Uterus (tissue), 4 donors: ENCODE results near the gene MST1R. TPM values are rescaled to one million over a fixed set of nuclear protein-coding genes. Genes with fewer than 3 reads are reported as not detected.

ENCODE experiments used
- DNase-seq, 2 donors: peaks; one replicate each; pipeline ENCODE4 v3.0.0-alpha.2; 2019 to 2020
- H3K27ac ChIP-seq, 2 donors: fragments of 200-600 bp; sonication (generic); 1 replicate in 1 of 2; 2 replicates in 1 of 2; pipeline ENCODE4 v1.5.1; 2016 to 2018
- H3K27me3 ChIP-seq, 2 donors: fragments of 200-600 bp; sonication (generic); one replicate each; pipeline ENCODE4 v1.5.1; 2018 to 2019; ENCODE audit warnings: control low read depth in 1 of 2
- H3K36me3 ChIP-seq, 2 donors: fragments of 200-600 bp; sonication (generic); one replicate each; pipeline ENCODE4 v1.5.1; 2019; ENCODE audit warnings: control low read depth in 1 of 2
- H3K4me1 ChIP-seq, 2 donors: fragments of 200-600 bp; sonication (generic); one replicate each; pipeline ENCODE4 v1.5.1; 2018 to 2019; ENCODE audit warnings: control low read depth in 1 of 2
- H3K4me3 ChIP-seq, 2 donors: fragments of 200-600 bp; sonication (generic); 1 replicate in 1 of 2; 2 replicates in 1 of 2; pipeline ENCODE4 v1.5.1; 2018 to 2019; ENCODE audit warnings: mild to moderate bottlenecking in 1 of 2
- H3K9me3 ChIP-seq, 2 donors: fragments of 200-600 bp; sonication (generic); one replicate each; pipeline ENCODE4 v1.5.1; 2019; ENCODE audit warnings: control low read depth in 1 of 2
- CTCF ChIP-seq, 4 experiments: fragments of 200-600 bp in 2 of 4; fragments of 450-650 bp in 2 of 4; sonication (generic) in 2 of 4; IDR thresholded peaks; one replicate each; pipeline ENCODE4 v1.5.1; 2016 to 2019; ENCODE audit warnings: antibody characterized with exemption in 4 of 4, mild to moderate bottlenecking in 2 of 4, moderate library complexity in 1 of 4
- POLR2A ChIP-seq, 2 donors: fragments of 450-650 bp; IDR thresholded peaks; one replicate each; pipeline ENCODE4 v1.6.1; 2016; ENCODE audit warnings: antibody characterized with exemption in 2 of 2, mild to moderate bottlenecking in 1 of 2, moderate library complexity in 1 of 2
- intact Hi-C: fragments of 100-400 bp; cut with DNase I; formaldehyde crosslinking; loops from one replicate; pipeline ENCODE4 v1.15.1; 2023; ENCODE audit warnings: low total_unique reads
- total RNA-seq, 4 donors: library from RNA; depleted of rRNA in 3 of 4; stranded (reverse); fragments of >200 nt in 3 of 4; gene quantifications; one replicate each; pipeline versions ENCODE4 v1.1.0 to v1.2.4, GENCODE V29; 2014 to 2023
- donor health status: DM: yes; HTN: yes; CAD: no.

MST1R gene
- total RNA-seq, 4 donors from 2014 or later = under 0.01 to 4.9 (median 1.5) TPM

- H3K9me3 ChIP-seq = no peaks in the 10 kb centered on the region
- DNase-seq = no peak
- H3K36me3 ChIP-seq = no peaks in the 10 kb centered on the region
- no peak overlapping the region for H3K4me3 ChIP-seq
- H3K27me3 ChIP-seq = peaks cover 6 to 12% of the 10 kb centered on the region in 2 donors
- no peak overlapping the region for H3K27ac ChIP-seq
- no peak for TF ChIP-seq CTCF (IDR thresholded peaks at IDR 0.05)
- TF ChIP-seq POLR2A (IDR thresholded peaks at IDR 0.05) = no peak
- H3K4me1 ChIP-seq = peaks cover 0 to 10% of the 10 kb centered on the region in 2 donors
- intact Hi-C loops = no loop called here
Measured at GRCh38 chr3:49865198-49865784, 38.4 kb downstream of the MST1R start.

GRCh38 chr3:49864505-49864904 lies 39.2 kb downstream of the MST1R start:
- Histone ChIP-seq H3K9me3 (no peaks in the 10 kb centered on the region), H3K4me1 (peaks cover 0 to 6% of the 10 kb centered on the region in 2 donors), H3K27me3 (peaks cover 6 to 11% of the 10 kb centered on the region in 2 donors), H3K27ac (no peak overlapping the region), H3K36me3 (no peaks in the 10 kb centered on the region), H3K4me3 (no peak overlapping the region)
- intact Hi-C loops = no loop called here
- TF ChIP-seq CTCF (IDR thresholded peaks at IDR 0.05) = no peak
- TF ChIP-seq POLR2A (IDR thresholded peaks at IDR 0.05) = no peak
- no peak for DNase-seq

DNA sequence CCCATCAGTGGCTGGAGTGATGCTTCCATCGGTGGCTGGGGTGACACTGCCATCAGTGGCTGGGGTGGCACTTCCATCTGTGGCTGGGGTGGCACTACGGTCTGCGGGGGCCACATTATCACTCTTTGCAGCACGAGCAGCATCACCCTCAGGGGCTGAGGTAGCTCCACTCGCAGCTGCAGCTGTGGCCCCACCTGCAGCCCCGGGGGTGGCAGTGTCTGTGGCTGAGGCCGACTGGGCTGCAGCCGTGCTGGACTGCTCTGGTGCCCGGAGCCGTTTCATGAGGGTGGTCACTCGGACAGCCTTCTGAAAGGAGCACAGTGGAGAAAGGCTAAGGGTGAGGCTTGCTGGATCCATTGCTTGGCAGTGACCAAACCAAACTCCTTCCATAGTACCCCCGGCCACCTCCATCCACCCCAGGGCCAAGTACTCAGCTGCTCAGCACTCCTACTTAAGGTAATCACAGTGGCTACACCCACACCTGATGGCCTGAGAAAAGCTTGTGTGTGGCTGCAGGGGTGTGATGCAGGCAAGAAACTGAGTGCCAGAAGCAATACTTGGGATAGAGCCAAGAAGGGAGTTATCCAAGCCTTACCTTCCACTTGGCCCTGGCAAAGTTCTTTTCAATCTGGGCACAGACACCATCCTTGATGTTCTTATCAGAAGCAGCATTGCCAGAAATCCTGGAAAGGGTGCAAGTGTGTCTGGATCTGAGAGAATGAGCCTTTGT lies 43.9 kb downstream of the MST1R start:
- H3K4me3 ChIP-seq = no peak overlapping the region
- no peak for TF ChIP-seq CTCF (IDR thresholded peaks at IDR 0.05)
- TF ChIP-seq POLR2A (IDR thresholded peaks at IDR 0.05) = no peak
- no peak for DNase-seq
- peaks cover 0 to 4% of the 10 kb centered on the region in 2 donors for H3K4me1 ChIP-seq
- no peaks in the 10 kb centered on the region for H3K36me3 ChIP-seq
- H3K27ac ChIP-seq = no peak overlapping the region
- H3K27me3 ChIP-seq = no peaks in the 10 kb centered on the region
- intact Hi-C loops = no loop called here
- H3K9me3 ChIP-seq = no peaks in the 10 kb centered on the region

DNA sequence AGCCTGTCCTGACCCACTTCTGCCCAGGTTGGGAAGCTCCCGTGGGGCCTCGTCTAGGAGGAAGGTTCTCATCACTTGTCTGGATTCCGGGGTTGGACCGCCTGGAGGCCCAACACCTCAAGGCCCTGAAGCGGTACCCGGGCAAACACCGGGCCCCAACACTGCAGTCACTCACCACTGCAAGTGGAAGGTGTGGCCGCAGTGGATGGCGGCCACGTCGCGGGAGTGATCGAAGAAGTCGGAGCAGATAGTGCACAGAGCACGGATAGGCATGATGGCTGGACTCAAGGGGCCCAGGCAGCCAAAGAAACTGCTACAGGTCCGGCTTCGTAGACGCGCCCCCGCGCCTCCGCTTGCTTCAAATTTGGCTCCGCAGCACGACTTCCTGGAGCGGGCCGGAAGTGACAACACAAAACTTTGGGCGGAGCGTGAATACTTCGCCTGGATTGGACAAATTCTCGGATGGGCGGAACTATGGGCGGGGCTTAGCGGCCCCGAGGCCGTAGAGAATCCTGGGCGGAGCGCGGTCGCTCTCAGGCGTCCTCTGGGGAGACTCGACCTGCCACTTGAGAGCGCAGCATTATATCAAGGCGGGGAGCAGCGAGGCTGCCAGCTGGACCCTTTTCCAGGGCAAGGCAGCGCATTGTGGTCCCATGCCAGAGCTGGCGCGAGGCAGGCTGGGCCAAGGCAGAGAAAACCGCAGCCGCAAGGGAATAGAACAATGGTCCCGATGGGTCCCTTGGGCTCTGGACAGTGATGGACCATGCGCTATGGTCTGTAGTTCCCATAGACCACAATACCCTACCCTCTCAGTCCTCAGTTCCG lies 47.3 kb downstream of the MST1R start, which contains the start of gene TRAIP:
Gene TRAIP (minus strand): TSS at position 384 of the 825 bp plus-strand sequence. CDS start 111 bp downstream, at position 273.
- intact Hi-C loops = no loop called here
- Histone ChIP-seq H3K4me3 (peak within 1 kb of the TSS; percentile 54 to 58), H3K9me3 (no peaks in the 10 kb centered on the region), H3K27me3 (no peaks in the 10 kb centered on the region), H3K36me3 (no peaks in the 10 kb centered on the region), H3K27ac (peak within 1 kb of the TSS; percentile 60 to 76), H3K4me1 (peaks cover 0 to 4% of the 10 kb centered on the region in 2 donors)
- TF ChIP-seq CTCF (IDR thresholded peaks at IDR 0.05) = peak in 1 of 4 experiments; percentile 10
- TF ChIP-seq POLR2A (IDR thresholded peaks at IDR 0.05) = peak in 1 of 2 donors; percentile 64
- peak; percentile 94 to 96 for DNase-seq
